Activated CD4-positive, CD25-positive, alpha-beta regulatory T cell treated with anti-CD3 and anti-CD28 coated beads, Interleukin-2, amount 50 U/mL, for 72 hours (primary cell): ENCODE data around the gene NDE1.

ENCODE experiments used
- DNase-seq: peaks from one replicate; pipeline ENCODE4 v3.0.0; 2021

NDE1 gene

GRCh38 chr16:15771694-15772093, 121.6 kb downstream of the NDE1 start:
- DNase-seq, result no peak

- DNase-seq, result no peak
Observed at GRCh38 chr16:15772579-15773293, 122.7 kb downstream of the NDE1 start.

GRCh38 chr16:15773968-15774367, 123.9 kb downstream of the NDE1 start:
- DNase-seq, result no peak

GRCh38 chr16:15775209-15775608, 125.2 kb downstream of the NDE1 start:
- DNase-seq, result no peak

- no peak for DNase-seq
Observed at GRCh38 chr16:15775663-15776304, 125.7 kb downstream of the NDE1 start.
